ENCODE data around the gene PTPRN2.
"Not testable (repeated sequence)": the region's sequence is repeated elsewhere in the genome, so short reads cannot be mapped to it uniquely, and the experiment has no call there.

The PTPRN2 gene

DNA sequence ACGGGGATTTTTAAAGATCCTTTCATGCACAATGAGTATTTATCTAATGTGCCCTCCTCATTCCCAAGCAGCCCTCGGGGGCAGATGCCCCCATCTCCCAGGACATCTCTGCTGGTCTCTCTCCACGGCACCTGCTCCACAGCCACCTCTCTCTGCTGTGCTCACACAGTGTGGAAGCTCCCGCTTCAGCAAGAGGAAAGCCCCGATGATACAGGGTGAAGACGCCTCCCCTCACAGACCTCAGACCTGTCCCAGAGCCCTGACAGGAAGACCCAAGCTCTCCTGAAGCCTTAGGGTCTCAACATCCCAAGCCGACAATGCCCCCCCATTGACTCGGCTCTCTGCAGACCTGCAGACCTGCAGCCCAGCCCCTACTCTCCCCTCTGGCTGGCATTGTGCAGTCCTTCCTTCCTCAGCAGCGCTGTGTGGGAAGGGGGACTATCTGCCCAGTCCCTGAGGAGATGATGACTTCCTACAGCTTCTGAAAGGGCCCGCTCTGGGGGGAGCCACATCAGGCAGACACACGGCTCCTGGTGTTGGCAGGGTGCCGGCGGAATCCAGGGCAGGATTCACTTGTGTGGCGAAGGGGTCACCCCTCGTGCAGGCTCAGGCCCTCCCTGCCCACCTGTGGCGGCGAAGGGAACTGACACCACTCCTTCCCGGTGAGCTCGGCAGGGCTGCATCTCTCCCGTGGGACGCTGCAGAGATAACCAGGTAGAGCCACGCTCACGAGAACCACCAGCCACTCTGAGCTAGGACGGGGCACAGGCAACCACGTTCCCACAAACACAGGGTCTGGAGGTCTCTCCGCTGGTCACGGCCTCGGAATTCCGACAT is 61.8 kb downstream of the PTPRN2 start:
- no peak overlapping the region for H3K27ac ChIP-seq
- no peaks in the 10 kb centered on the region for H3K36me3 ChIP-seq (ENCODE audit: control insufficient read depth, insufficient read depth, low read length)
- H3K9ac ChIP-seq, result no peak overlapping the region
- no peaks in the 10 kb centered on the region for H3K9me3 ChIP-seq (ENCODE audit: control insufficient read depth, low read length)
- no peak overlapping the region for H2AFZ ChIP-seq
- no peaks in the 10 kb centered on the region for H3K27me3 ChIP-seq (ENCODE audit: control insufficient read depth, insufficient read depth, low read length)
- H3K4me1 ChIP-seq, result peaks cover 4% of the 10 kb centered on the region
- H3K79me2 ChIP-seq, result peaks cover 2% of the 10 kb centered on the region
- TF ChIP-seq, protein P1, sequence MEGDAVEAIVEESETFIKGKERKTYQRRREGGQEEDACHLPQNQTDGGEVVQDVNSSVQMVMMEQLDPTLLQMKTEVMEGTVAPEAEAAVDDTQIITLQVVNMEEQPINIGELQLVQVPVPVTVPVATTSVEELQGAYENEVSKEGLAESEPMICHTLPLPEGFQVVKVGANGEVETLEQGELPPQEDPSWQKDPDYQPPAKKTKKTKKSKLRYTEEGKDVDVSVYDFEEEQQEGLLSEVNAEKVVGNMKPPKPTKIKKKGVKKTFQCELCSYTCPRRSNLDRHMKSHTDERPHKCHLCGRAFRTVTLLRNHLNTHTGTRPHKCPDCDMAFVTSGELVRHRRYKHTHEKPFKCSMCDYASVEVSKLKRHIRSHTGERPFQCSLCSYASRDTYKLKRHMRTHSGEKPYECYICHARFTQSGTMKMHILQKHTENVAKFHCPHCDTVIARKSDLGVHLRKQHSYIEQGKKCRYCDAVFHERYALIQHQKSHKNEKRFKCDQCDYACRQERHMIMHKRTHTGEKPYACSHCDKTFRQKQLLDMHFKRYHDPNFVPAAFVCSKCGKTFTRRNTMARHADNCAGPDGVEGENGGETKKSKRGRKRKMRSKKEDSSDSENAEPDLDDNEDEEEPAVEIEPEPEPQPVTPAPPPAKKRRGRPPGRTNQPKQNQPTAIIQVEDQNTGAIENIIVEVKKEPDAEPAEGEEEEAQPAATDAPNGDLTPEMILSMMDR (IDR thresholded peaks at IDR 0.05), result no peak
- H3K4me2 ChIP-seq (ENCODE audit: low read length), result no peak overlapping the region
- no peak overlapping the region for H3K4me3 ChIP-seq (ENCODE audit: low read depth, low read length)

DNA sequence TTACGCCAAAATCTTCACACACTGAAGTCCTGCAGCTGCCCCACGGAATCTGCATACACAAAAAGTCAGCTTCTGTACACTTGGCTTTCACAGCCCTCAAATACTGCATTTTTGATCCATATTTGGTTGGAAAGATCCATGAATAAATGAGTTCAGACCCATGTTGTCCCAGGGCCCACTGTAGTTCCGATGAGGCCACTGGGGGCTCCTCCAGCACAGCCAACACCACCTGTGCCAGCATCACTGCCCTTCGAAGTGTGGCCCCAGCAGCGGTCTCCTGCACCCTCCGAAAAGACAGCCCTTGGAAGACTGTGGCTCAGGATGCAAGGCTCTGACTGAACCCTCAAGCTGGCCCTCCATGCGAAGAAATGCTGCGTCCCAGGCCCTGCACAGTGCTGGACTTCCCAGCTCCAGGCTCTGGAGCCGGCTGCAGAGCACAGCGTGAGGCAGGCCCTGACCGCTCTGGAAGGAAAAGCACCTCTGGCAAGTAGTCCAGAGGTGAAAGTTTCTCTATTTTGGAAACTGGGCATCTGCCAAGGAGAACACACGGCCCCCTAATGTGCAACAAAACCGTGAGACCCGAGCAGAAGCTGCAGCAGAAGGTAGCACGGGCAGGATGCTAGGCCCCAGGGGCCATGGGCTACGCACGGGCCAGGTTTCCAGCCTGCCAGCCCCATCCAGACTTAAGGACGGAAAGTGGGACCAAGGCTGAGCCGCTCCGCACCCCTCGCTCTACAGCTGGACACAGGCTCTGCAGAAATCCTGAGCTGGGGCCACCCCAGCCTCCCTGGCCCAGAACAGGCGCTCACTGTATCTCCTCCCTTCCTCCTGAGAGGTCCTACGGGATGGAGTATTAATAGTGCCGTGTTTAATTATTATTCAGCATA is 62.6 kb downstream of the PTPRN2 start:
- Histone ChIP-seq H3K4me1 (peaks cover 4% of the 10 kb centered on the region), H3K79me2 (peaks cover 2% of the 10 kb centered on the region), H3K36me3 (ENCODE audit: control insufficient read depth, insufficient read depth, low read length) (no peaks in the 10 kb centered on the region), H3K4me3 (ENCODE audit: low read depth, low read length) (no peak overlapping the region), H3K27ac (no peak overlapping the region), H3K9ac (no peak overlapping the region), H3K27me3 (ENCODE audit: control insufficient read depth, insufficient read depth, low read length) (no peaks in the 10 kb centered on the region), H2AFZ (no peak overlapping the region), H3K4me2 (ENCODE audit: low read length) (no peak overlapping the region), H3K9me3 (ENCODE audit: control insufficient read depth, low read length) (no peaks in the 10 kb centered on the region)
- TF ChIP-seq, protein P1 (IDR thresholded peaks at IDR 0.05), result no peak

DNA sequence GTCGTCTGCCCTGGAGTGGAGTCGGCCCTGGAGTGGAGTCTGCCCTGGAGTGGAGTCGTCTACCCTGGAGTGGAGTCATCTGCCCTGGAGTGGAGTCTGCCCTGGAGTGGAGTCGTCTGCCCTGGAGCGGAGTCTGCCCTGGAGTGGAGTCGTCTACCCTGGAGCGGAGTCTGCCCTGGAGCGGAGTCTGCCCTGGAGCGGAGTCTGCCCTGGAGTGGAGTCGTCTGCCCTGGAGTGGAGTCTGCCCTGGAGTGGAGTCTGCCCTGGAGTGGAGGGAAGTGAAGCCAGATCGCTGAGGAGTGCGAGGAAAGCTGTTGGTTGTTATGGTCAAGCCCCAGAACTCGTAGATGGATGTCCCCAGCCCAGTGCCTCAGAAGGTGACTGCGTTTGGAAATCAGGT is 63.3 kb downstream of the PTPRN2 start:
- H3K4me1 ChIP-seq, H2AFZ ChIP-seq: not testable (repeated sequence)

DNA sequence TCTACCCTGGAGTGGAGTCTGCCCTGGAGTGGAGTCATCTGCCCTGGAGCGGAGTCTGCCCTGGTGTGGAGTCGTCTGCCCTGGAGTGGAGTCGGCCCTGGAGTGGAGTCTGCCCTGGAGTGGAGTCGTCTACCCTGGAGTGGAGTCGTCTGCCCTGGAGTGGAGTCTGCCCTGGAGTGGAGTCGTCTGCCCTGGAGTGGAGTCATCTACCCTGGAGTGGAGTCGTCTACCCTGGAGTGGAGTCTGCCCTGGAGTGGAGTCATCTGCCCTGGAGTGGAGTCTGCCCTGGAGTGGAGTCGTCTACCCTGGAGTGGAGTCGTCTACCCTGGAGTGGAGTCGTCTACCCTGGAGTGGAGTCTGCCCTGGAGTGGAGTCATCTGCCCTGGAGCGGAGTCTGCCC is 63.7 kb downstream of the PTPRN2 start:
- H3K9me3 ChIP-seq (ENCODE audit: control insufficient read depth, low read length); H3K36me3 ChIP-seq (ENCODE audit: control insufficient read depth, insufficient read depth, low read length); H3K79me2 ChIP-seq; H3K27ac ChIP-seq; H2AFZ ChIP-seq; H3K4me1 ChIP-seq; H3K9ac ChIP-seq; H3K27me3 ChIP-seq (ENCODE audit: control insufficient read depth, insufficient read depth, low read length); H3K4me3 ChIP-seq (ENCODE audit: low read depth, low read length); H3K4me2 ChIP-seq (ENCODE audit: low read length): not testable (repeated sequence)

More for the DNA sequence above, 63.3 kb downstream of the PTPRN2 start:
- not testable (repeated sequence) for H3K27me3 ChIP-seq (ENCODE audit: control insufficient read depth, insufficient read depth, low read length); H3K27ac ChIP-seq; H3K9ac ChIP-seq; H3K4me2 ChIP-seq (ENCODE audit: low read length); H3K9me3 ChIP-seq (ENCODE audit: control insufficient read depth, low read length); H3K79me2 ChIP-seq; H3K4me3 ChIP-seq (ENCODE audit: low read depth, low read length); H3K36me3 ChIP-seq (ENCODE audit: control insufficient read depth, insufficient read depth, low read length)

DNA sequence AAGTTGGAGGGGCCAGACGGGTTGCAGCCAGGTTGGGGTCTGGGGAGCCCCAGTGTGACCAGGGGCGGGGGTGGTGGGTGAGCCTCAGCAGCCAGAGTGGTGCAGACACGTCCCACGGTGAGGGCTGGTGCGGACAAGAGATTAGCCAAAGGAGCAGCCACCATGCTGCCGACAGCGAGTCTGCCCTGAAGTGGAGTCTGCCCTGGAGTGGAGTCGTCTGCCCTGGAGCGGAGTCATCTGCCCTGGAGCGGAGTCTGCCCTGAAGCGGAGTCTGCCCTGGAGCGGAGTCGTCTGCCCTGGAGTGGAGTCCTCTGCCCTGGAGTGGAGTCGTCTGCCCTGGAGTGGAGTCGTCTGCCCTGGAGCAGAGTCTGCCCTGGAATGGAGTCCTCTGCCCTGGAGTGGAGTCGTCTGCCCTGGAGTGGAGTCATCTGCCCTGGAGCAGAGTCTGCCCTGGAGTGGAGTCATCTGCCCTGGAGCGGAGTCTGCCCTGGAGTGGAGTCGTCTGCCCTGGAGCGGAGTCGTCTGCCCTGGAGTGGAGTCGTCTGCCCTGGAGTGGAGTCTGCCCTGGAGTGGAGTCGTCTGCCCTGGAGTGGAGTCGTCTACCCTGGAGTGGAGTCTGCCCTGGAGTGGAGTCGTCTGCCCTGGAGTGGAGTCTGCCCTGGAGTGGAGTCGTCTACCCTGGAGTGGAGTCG is 64.3 kb downstream of the PTPRN2 start:
- not testable (repeated sequence) for H3K4me3 ChIP-seq (ENCODE audit: low read depth, low read length); H3K79me2 ChIP-seq; H3K27ac ChIP-seq; H3K27me3 ChIP-seq (ENCODE audit: control insufficient read depth, insufficient read depth, low read length); H3K9me3 ChIP-seq (ENCODE audit: control insufficient read depth, low read length); H3K9ac ChIP-seq; H3K36me3 ChIP-seq (ENCODE audit: control insufficient read depth, insufficient read depth, low read length); H3K4me1 ChIP-seq; H3K4me2 ChIP-seq (ENCODE audit: low read length); H2AFZ ChIP-seq

DNA sequence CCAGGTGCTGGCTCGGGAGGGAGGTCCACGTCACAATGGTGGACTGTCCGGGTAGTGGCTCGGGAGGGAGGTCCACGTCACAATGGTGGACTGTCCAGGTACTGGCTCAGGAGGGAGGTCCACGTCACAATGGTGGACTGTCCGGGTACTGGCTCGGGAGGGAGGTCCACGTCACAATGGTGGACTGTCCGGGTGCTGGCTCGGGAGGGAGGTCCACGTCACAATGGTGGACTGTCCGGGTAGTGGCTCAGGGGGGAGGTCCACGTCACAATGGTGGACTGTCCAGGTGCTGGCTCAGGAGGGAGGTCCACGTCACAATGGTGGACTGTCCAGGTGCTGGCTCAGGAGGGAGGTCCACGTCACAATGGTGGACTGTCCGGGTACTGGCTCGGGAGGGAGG is 65.8 kb downstream of the PTPRN2 start:
- not testable (repeated sequence) for H3K27me3 ChIP-seq (ENCODE audit: control insufficient read depth, insufficient read depth, low read length); H3K36me3 ChIP-seq (ENCODE audit: control insufficient read depth, insufficient read depth, low read length); H2AFZ ChIP-seq; H3K4me3 ChIP-seq (ENCODE audit: low read depth, low read length); H3K9me3 ChIP-seq (ENCODE audit: control insufficient read depth, low read length); H3K9ac ChIP-seq; H3K4me2 ChIP-seq (ENCODE audit: low read length); H3K4me1 ChIP-seq; H3K27ac ChIP-seq; H3K79me2 ChIP-seq

Measured in parathyroid adenoma (tissue), 2 donors.